Memory B cell (primary cell): ENCODE measurements around the gene HMGXB3.
A peak's percentile ranks its signal among the peaks of the same experiment; 100 is the strongest.

ENCODE experiments used
- ATAC-seq: fragments of 150-1000 bp; cut with Tn5 transposase; 2 replicates; pipeline ENCODE4 v1.10.0; 2021; ENCODE audit warnings: low read depth, mild to moderate bottlenecking, moderate library complexity
- DNase-seq, 2 donors: peaks; one replicate each; pipeline ENCODE4 v3.0.0; 2022; ENCODE audit warnings: low spot score in 2 of 2
- H3K27ac Mint-ChIP-seq: one replicate; pipeline ENCODE4 v1.8.0; 2022; ENCODE audit warnings: mild to moderate bottlenecking, moderate library complexity, mixed read lengths
- H3K27me3 Mint-ChIP-seq: one replicate; pipeline ENCODE4 v1.8.0; 2022; ENCODE audit warnings: mixed read lengths
- H3K36me3 Mint-ChIP-seq: one replicate; pipeline ENCODE4 v1.8.0; 2022; ENCODE audit warnings: mild to moderate bottlenecking, mixed read lengths
- H3K4me1 Mint-ChIP-seq: one replicate; pipeline ENCODE4 v1.8.0; 2022; ENCODE audit warnings: mixed read lengths
- H3K4me3 Mint-ChIP-seq: one replicate; pipeline ENCODE4 v1.8.0; 2022; ENCODE audit warnings: mild to moderate bottlenecking, moderate library complexity, mixed read lengths
- H3K9me3 Mint-ChIP-seq: one replicate; pipeline ENCODE4 v1.8.0; 2022; ENCODE audit warnings: mixed read lengths

HMGXB3 gene

DNA sequence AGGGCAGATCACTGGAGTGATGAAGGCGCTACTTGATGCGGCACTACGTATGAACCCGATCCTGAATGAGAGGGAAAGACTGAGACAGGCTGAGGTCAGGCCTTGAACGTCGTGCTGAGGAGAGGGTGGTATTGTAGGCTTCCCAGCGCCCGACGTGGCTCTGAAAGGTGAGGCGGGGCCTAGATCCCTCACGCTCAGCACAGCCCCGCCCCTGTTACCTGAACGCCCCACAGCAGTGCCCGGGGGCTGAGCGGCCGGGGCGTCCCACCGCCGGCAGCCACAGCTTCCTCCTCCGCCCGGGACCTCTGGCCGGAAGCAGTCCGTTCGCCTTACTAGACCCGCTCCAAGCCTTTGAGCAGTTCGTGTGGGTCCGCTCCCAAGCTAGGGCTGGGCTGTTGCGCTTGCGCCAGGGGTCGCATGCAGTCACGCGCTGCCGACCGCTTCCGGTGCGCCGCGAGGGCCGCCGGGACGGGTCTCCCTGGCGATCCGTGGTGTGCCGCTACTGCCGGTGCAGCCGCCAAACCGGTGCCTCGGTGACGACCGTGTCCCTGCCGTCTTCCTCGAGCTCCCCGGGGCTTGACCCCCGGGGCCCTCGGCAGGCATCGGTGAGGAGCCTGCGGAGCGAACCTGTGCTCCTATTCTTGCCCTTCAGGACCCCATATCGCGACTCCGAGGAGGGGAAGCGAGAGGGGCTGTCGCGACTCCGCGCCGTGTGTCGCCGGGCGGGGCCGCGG is at the start of gene HMGXB3, which contains the start of gene TIGD6:
Gene HMGXB3 (plus strand): TSS at position 484 of the 734 bp plus-strand sequence. CDS start 4,114 bp downstream, outside the sequence.
Gene TIGD6 (minus strand): TSS at position 399 of the 734 bp plus-strand sequence. CDS start 4,306 bp downstream, outside the sequence.
- H3K27me3 Mint-ChIP-seq = no peaks in the 10 kb centered on the region
- no peaks in the 10 kb centered on the region for H3K9me3 Mint-ChIP-seq
- peak within 1 kb of the TSS; percentile 88 for H3K27ac Mint-ChIP-seq
- H3K36me3 Mint-ChIP-seq = peaks cover 17% of the 10 kb centered on the region
- peak within 1 kb of the TSS; percentile 89 for H3K4me3 Mint-ChIP-seq
- H3K4me1 Mint-ChIP-seq = peaks cover 27% of the 10 kb centered on the region
- DNase-seq (peak; percentile 81 to 83), ATAC-seq (peak; percentile 81)

DNA sequence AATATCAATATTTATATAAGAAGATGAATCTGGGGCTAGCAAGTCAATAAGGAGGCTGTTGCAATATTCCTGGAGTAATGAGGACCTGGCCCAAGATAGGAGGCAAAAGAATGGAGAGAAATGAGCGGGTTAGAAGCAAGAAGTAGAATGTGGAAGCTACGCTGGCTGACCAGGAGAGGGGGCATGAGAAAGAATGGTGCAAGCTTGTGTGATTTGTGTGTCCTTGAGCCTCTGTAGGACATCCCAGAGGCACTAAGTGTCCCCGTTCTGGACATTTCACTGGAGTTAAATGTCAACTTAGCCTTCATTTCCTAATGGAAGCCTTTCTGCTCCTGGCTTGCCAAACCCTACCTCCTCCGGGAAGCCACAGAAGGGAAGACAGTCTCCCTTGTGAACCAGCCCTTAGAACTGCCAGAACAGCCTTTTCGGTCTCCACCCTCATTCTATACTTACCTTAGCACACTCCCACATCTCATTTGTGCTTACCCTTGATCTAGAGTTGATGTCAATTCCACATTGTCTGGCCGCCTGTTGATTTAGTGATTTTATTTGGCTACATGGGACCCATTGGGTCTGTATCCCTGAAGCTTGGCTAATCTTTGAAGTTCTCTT is 49.3 kb upstream of the HMGXB3 start:
- no peak for DNase-seq
- Mint-ChIP-seq H3K36me3 (no peaks in the 10 kb centered on the region), H3K9me3 (no peaks in the 10 kb centered on the region), H3K4me1 (no peaks in the 10 kb centered on the region), H3K27me3 (peaks cover 3% of the 10 kb centered on the region), H3K27ac (no peak overlapping the region), H3K4me3 (no peak overlapping the region)
- no peak for ATAC-seq

DNA sequence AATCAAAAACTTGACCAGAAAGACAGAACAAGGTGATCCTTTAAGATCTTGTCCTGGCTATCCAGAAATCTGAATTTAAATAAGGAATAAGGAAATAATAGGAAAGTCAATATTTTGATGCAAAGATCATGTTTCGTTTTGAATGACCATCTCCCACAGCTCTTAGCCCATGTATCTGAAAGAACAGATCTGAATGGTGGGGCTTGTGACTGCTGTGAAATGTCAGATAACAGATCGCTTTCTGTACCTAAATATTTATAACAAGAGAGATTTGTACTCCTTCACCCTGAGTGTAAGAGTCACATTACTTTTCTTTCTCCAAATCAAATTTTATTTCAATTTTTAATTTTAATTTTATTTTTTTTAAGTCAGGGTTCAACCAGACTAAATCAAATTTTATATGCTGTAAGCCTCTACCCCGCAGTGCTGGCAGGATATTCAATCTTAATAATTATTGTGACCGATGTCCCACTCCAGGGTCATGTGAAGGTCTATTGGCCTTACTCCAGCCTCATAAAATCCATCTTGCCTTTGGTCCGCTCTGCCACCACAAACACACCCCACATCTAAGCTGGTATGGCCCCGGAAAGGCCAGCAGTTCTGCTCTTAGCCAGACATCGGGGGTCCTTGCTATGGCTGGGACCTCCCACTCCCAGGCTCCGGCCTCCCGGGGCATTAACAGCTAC is 47.0 kb upstream of the HMGXB3 start:
- Mint-ChIP-seq H3K27ac (no peak overlapping the region), H3K4me1 (no peaks in the 10 kb centered on the region), H3K4me3 (no peak overlapping the region), H3K9me3 (no peaks in the 10 kb centered on the region), H3K27me3 (peaks cover under 1% of the 10 kb centered on the region), H3K36me3 (no peaks in the 10 kb centered on the region)
- ATAC-seq (no peak), DNase-seq (no peak)

- ATAC-seq = no peak
- no peak for DNase-seq
- Mint-ChIP-seq H3K27ac (no peak overlapping the region), H3K27me3 (no peaks in the 10 kb centered on the region), H3K4me1 (peaks cover 6% of the 10 kb centered on the region), H3K36me3 (no peaks in the 10 kb centered on the region), H3K9me3 (no peaks in the 10 kb centered on the region), H3K4me3 (no peak overlapping the region)
These were observed 45.7 kb upstream of the HMGXB3 start for GRCh38 chr5:149954798-149955197.

DNA sequence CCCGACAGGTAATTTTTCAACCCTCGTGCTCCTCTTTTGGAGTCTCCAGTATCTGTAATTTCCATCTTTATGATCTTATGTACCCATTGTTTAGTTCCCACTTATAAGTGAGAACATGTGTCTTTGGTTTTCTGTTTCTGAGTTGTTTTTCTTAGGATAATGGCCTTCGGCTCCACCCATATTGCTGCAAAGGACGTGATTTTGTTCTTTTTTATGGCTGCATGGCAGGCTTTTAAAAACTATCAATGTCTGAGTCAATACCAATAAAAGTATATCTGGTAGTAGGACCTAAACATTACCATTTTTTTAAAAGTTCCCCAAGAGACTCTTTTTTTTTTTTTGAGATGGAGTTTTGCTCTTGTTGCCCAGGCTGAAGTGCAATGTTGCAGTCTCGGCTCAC is 43.9 kb upstream of the HMGXB3 start:
- ATAC-seq (no peak), DNase-seq (no peak)
- H3K4me1 Mint-ChIP-seq = peaks cover 14% of the 10 kb centered on the region
- no peaks in the 10 kb centered on the region for H3K27me3 Mint-ChIP-seq
- H3K36me3 Mint-ChIP-seq = no peaks in the 10 kb centered on the region
- H3K4me3 Mint-ChIP-seq = no peak overlapping the region
- H3K27ac Mint-ChIP-seq = no peak overlapping the region
- H3K9me3 Mint-ChIP-seq = no peaks in the 10 kb centered on the region

- peaks cover 4% of the 10 kb centered on the region for H3K36me3 Mint-ChIP-seq
- no peak overlapping the region for H3K4me3 Mint-ChIP-seq
- H3K27me3 Mint-ChIP-seq = no peaks in the 10 kb centered on the region
- DNase-seq (no peak), ATAC-seq (no peak)
- no peak overlapping the region for H3K27ac Mint-ChIP-seq
- H3K4me1 Mint-ChIP-seq = peaks cover 25% of the 10 kb centered on the region
- H3K9me3 Mint-ChIP-seq = no peaks in the 10 kb centered on the region
These were observed 42.7 kb upstream of the HMGXB3 start for GRCh38 chr5:149957855-149958254.

- Mint-ChIP-seq H3K27ac (peak overlapping the region; percentile 93), H3K36me3 (peaks cover 4% of the 10 kb centered on the region), H3K4me1 (peaks cover 25% of the 10 kb centered on the region), H3K4me3 (peak overlapping the region; percentile 90), H3K27me3 (no peaks in the 10 kb centered on the region), H3K9me3 (no peaks in the 10 kb centered on the region)
- ATAC-seq = no peak
- peak; percentile 21 to 25 for DNase-seq
These were observed 40.9 kb upstream of the HMGXB3 start for GRCh38 chr5:149959406-149960236.

DNA sequence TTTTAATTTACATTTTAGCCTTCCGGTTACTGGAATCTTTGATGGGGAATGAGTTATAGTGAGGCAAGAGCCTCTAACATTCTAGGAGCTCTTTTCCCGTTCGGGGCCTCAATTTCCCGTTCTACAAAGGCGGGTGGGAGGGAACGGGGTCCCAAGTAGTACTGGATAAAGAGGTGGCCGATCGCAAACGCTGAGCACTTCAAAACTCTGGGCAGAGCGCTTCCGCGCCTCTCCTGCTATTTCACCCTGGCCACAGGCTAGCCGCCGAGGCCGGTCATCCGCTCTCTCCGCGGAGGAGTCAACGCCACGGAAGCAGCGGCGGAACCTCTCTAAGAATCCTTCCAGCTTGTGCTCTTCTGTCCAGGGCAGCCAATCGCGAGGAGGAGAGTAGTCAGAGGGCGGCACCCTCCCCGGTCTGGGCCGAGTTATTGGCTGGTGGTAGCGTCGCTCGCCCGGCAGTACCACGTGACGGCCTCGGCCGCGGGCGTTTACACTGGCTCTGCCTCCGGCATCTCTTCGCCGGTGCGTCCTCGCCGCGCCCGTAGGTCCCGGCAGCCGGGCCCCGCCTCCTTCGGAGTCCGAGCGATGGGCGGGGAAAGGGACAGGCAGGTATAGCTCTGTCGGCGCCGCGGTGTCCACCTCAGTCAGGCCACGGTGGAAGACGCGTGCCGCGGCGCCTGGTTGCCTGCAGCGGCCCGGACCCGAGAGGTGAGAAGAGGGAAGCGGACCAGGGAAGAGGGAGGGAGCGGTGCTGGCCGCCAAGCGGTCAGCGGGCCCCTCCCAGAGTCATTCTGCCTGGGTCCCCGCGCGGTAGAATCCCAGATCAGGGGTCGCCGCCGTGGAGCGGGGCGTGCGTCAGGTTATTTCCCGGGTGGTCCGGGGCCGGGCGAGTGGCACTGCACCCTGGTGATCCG is 40.0 kb upstream of the HMGXB3 start, which contains the start of gene SLC26A2:
Gene SLC26A2 (plus strand): TSS at position 487 of the 914 bp plus-strand sequence. CDS start 16,895 bp downstream, outside the sequence.
- Mint-ChIP-seq H3K27me3 (no peaks in the 10 kb centered on the region), H3K4me1 (peaks cover 27% of the 10 kb centered on the region), H3K27ac (peak within 1 kb of the TSS; percentile 93), H3K9me3 (no peaks in the 10 kb centered on the region), H3K36me3 (peaks cover 5% of the 10 kb centered on the region), H3K4me3 (peak within 1 kb of the TSS; percentile 90)
- ATAC-seq (peak; percentile 98), DNase-seq (peak; percentile 83)

DNA sequence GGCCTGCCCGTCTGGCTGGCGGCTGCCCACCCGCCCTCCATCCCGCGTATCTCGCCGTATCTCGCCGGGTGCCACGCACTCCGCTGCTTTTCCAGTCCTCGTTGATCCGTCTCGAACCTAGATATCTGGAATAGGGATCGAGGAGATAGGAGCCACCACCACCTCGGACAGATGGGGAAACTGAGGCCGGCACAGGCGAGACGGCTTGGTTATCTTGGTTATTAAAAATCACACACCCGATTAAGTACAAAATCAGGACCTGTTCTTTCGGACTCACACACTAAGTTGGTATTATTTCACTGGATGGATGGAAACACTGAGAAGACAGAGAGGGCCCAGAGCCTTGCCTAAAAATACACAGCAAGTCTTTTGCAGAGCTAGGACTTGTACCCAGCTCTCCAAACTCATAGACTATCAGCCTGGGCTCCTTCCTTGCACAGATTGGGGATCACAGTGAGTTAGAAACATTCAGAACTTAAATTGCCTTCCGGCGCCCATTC is 39.3 kb upstream of the HMGXB3 start:
- Mint-ChIP-seq H3K27ac (peak overlapping the region; percentile 50), H3K9me3 (no peaks in the 10 kb centered on the region), H3K27me3 (no peaks in the 10 kb centered on the region), H3K36me3 (peaks cover 5% of the 10 kb centered on the region), H3K4me1 (peaks cover 27% of the 10 kb centered on the region), H3K4me3 (peak overlapping the region; percentile 88)
- ATAC-seq (no peak), DNase-seq (no peak)

- DNase-seq = no peak
- Mint-ChIP-seq H3K27me3 (no peaks in the 10 kb centered on the region), H3K4me1 (peaks cover 27% of the 10 kb centered on the region), H3K27ac (no peak overlapping the region), H3K4me3 (no peak overlapping the region), H3K9me3 (no peaks in the 10 kb centered on the region), H3K36me3 (peaks cover 5% of the 10 kb centered on the region)
- no peak for ATAC-seq
These were observed 38.6 kb upstream of the HMGXB3 start for GRCh38 chr5:149961957-149962409.

DNA sequence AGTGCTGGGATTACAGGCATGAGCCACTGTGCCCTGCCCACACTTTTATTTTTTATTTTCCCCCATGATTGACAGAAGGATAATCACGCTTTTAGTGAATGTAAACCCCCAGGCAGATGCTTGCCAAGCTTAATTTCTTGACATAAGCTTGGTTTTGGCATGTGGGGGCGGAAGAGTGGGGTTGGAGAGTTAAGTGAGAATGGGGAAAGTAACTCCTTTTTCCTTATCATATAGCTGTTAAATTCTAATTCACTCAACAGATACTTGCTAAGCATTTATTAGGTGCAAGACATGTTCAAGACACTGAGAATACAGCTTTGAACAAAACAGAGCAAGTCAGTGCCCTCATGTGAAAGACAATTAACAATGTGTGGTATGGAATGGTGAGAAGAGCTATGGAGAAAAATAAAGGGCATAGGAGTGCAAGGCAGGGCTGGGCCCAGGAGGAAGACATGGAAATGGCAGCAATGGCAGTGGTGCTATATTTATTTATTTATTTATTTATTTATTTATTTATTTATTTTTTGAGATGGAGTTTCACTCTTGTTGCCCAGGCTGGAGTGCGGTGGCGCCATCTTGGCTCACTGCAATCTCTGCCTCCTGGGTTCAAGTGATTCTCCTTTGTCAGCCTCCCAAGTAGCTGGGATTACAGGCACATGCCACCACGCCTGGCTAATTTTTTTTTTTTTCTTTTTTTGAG is 37.8 kb upstream of the HMGXB3 start:
- no peak for DNase-seq
- Mint-ChIP-seq H3K27me3 (no peaks in the 10 kb centered on the region), H3K9me3 (no peaks in the 10 kb centered on the region), H3K36me3 (peaks cover 5% of the 10 kb centered on the region), H3K27ac (no peak overlapping the region), H3K4me3 (no peak overlapping the region), H3K4me1 (peaks cover 30% of the 10 kb centered on the region)
- no peak for ATAC-seq

GRCh38 chr5:149963729-149964128 is 36.8 kb upstream of the HMGXB3 start:
- H3K36me3 Mint-ChIP-seq = peaks cover 5% of the 10 kb centered on the region
- no peaks in the 10 kb centered on the region for H3K27me3 Mint-ChIP-seq

More at GRCh38 chr5:149963729-149964128, 36.8 kb upstream of the HMGXB3 start:
- Mint-ChIP-seq H3K4me3 (no peak overlapping the region), H3K4me1 (peaks cover 30% of the 10 kb centered on the region), H3K9me3 (no peaks in the 10 kb centered on the region), H3K27ac (no peak overlapping the region)
- ATAC-seq (no peak), DNase-seq (no peak)
